ENCODE data around the gene SFXN4. TPM values are rescaled to one million over a fixed set of nuclear protein-coding genes. Genes with fewer than 3 reads are reported as not detected.

The SFXN4 gene
- total and polyA plus RNA-seq, 2 of the 13 experiments (the other 11 are each of a cell fraction or from before 2014, with no cell fraction given): 47.7 to 64.9 TPM

DNA sequence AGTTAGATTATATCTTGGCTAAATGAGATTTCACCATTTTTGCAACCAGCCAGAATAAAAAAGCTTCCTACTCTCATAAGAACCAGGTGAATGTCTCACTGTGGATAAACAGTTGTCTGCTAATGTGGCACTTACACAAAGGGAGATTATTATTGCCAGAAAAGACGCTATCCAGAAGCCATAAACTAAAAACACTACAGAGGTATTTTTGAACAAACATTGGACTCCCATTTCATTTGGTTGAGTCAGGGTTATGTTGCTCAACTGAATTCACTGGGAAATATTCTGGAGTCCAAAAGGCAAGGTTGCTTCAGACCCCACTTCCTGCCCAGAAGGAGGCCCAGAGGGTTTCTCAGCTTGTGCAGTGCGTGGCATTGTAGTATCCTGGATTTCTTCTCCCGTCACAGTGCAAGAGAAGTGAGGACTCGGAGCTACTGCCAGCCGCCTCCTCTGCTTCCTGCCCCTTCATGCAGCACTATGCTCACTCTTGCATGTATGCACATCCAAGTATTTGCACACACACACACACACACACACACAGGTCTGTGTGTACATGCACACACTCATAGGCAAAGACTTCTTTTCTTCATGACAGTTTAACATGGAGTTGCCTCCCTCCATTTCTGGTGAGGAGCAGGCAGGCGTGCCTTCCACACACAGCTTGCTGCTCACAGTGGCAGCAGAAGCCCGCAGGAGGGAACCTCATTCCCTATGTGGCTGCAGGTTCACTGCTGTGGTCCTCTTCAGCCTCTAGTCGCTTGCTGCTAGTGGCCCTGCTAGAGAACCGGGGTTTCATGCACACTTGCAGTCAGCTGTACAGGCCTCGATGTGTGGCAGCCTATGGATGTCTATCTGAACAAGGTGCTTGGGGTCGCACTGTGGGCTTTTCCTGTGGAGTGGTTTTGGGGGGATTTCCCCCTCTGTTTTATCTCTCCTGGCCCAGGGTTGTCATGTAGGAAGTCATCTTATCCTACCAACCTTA is 51.5 kb downstream of the SFXN4 start (continued):
- TF ChIP-seq THYN1 (CRISPR knock-in tag; IDR thresholded peaks at IDR 0.05; ENCODE audit: borderline replicate concordance, low read depth): no peak; the same call in 1 of the 2 replicates
- TF ChIP-seq, protein P1, sequence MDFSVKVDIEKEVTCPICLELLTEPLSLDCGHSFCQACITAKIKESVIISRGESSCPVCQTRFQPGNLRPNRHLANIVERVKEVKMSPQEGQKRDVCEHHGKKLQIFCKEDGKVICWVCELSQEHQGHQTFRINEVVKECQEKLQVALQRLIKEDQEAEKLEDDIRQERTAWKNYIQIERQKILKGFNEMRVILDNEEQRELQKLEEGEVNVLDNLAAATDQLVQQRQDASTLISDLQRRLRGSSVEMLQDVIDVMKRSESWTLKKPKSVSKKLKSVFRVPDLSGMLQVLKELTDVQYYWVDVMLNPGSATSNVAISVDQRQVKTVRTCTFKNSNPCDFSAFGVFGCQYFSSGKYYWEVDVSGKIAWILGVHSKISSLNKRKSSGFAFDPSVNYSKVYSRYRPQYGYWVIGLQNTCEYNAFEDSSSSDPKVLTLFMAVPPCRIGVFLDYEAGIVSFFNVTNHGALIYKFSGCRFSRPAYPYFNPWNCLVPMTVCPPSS (IDR thresholded peaks at IDR 0.05): no peak
- no peak for TF ChIP-seq ZNF597 (CRISPR knock-in tag; IDR thresholded peaks at IDR 0.05)
- TF ChIP-seq MBD4 (IDR thresholded peaks at IDR 0.05; ENCODE audit: borderline replicate concordance, low read length): no peak; the same call in 1 of the 2 replicates
- peak; percentile 53 for TF ChIP-seq POLR2AphosphoS5 (IDR thresholded peaks at IDR 0.05; ENCODE audit: low read depth, low read length)
- no peak for TF ChIP-seq SNAI1 (CRISPR knock-in tag; IDR thresholded peaks at IDR 0.05; ENCODE audit: borderline replicate concordance)
- no peak for TF ChIP-seq SIN3B (IDR thresholded peaks at IDR 0.05; ENCODE audit: low read length)
- no peak for TF ChIP-seq ZBTB14 (CRISPR knock-in tag; IDR thresholded peaks at IDR 0.05)
- TF ChIP-seq AKAP8 (CRISPR knock-in tag; IDR thresholded peaks at IDR 0.05): no peak
- TF ChIP-seq, protein P2, sequence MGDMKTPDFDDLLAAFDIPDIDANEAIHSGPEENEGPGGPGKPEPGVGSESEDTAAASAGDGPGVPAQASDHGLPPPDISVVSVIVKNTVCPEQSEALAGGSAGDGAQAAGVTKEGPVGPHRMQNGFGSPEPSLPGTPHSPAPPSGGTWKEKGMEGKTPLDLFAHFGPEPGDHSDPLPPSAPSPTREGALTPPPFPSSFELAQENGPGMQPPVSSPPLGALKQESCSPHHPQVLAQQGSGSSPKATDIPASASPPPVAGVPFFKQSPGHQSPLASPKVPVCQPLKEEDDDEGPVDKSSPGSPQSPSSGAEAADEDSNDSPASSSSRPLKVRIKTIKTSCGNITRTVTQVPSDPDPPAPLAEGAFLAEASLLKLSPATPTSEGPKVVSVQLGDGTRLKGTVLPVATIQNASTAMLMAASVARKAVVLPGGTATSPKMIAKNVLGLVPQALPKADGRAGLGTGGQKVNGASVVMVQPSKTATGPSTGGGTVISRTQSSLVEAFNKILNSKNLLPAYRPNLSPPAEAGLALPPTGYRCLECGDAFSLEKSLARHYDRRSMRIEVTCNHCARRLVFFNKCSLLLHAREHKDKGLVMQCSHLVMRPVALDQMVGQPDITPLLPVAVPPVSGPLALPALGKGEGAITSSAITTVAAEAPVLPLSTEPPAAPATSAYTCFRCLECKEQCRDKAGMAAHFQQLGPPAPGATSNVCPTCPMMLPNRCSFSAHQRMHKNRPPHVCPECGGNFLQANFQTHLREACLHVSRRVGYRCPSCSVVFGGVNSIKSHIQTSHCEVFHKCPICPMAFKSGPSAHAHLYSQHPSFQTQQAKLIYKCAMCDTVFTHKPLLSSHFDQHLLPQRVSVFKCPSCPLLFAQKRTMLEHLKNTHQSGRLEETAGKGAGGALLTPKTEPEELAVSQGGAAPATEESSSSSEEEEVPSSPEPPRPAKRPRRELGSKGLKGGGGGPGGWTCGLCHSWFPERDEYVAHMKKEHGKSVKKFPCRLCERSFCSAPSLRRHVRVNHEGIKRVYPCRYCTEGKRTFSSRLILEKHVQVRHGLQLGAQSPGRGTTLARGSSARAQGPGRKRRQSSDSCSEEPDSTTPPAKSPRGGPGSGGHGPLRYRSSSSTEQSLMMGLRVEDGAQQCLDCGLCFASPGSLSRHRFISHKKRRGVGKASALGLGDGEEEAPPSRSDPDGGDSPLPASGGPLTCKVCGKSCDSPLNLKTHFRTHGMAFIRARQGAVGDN (CRISPR knock-in tag; IDR thresholded peaks at IDR 0.05): peak; percentile 85
- peak; percentile 54; the same call in 1 of the 2 replicates for TF ChIP-seq ZSCAN31 (CRISPR knock-in tag; IDR thresholded peaks at IDR 0.05; ENCODE audit: low read depth)
- no peak for TF ChIP-seq ZNF776 (CRISPR knock-in tag; IDR thresholded peaks at IDR 0.05)
- no peak for TF ChIP-seq NFYC (CRISPR knock-in tag; IDR thresholded peaks at IDR 0.05)
- TF ChIP-seq MXD4 (CRISPR knock-in tag; IDR thresholded peaks at IDR 0.05): peak; percentile 53; the same call in 1 of the 2 replicates
- no peak for TF ChIP-seq ZNF672 (CRISPR knock-in tag; IDR thresholded peaks at IDR 0.05)
- peak; percentile 72; the same call in 1 of the 2 replicates for TF ChIP-seq SSRP1 (CRISPR knock-in tag; IDR thresholded peaks at IDR 0.05)
- no peak for TF ChIP-seq ZNF83 (CRISPR knock-in tag; IDR thresholded peaks at IDR 0.05; ENCODE audit: borderline replicate concordance)
- TF ChIP-seq PPARG (CRISPR knock-in tag; conservative IDR thresholded peaks at IDR 0.05): peak; percentile 66
- no peak for TF ChIP-seq CC2D1A (CRISPR knock-in tag; IDR thresholded peaks at IDR 0.05)
- no peak for TF ChIP-seq SRSF1 (optimal IDR thresholded peaks at IDR 0.05; ENCODE audit: low read depth, low read length)
- TF ChIP-seq MAFF (IDR thresholded peaks at IDR 0.05; ENCODE audit: low read depth, low read length): peak; percentile 52; the same call in 1 of the 2 replicates
- TF ChIP-seq PHB2 (IDR thresholded peaks at IDR 0.05; ENCODE audit: partially characterized antibody): no peak
- no peak for TF ChIP-seq SUZ12 (IDR thresholded peaks at IDR 0.05; ENCODE audit: low read depth, low read length)
